Progenitor cell of endocrine pancreas (in vitro differentiated cells): Measurements from ENCODE around the gene ADA. TPM values are rescaled to one million over a fixed set of nuclear protein-coding genes. Genes with fewer than 3 reads are reported as not detected.

Experiments
- DNase-seq: peaks from one replicate; pipeline ENCODE4 v3.0.0; 2021; ENCODE audit warnings: low spot score; ENCODE audit not compliant: unreplicated experiment
- H3K27ac Mint-ChIP-seq: 2 replicates; pipeline ENCODE4 v1.8.0; 2021; ENCODE audit warnings: mild to moderate bottlenecking, moderate library complexity, mixed read lengths
- H3K27me3 Mint-ChIP-seq: 2 replicates; pipeline ENCODE4 v1.8.0; 2021; ENCODE audit warnings: mixed read lengths
- H3K36me3 Mint-ChIP-seq: 2 replicates; pipeline ENCODE4 v1.8.0; 2022; ENCODE audit warnings: mixed read lengths; ENCODE audit not compliant: insufficient read depth
- H3K4me1 Mint-ChIP-seq: 2 replicates; pipeline ENCODE4 v1.8.0; 2021; ENCODE audit warnings: low read depth, mixed read lengths
- H3K4me3 Mint-ChIP-seq: 2 replicates; pipeline ENCODE4 v1.8.0; 2021; ENCODE audit warnings: low read depth, mild to moderate bottlenecking, moderate library complexity, mixed read lengths
- H3K9me3 Mint-ChIP-seq: 2 replicates; pipeline ENCODE4 v1.8.0; 2021; ENCODE audit warnings: low read depth, mixed read lengths
- CTCF ChIP-seq: fragments of 200-600 bp; sonication (generic); IDR thresholded peaks from one replicate; pipeline ENCODE4 v1.5.0; 2021; ENCODE audit warnings: antibody characterized with exemption, mild to moderate bottlenecking; ENCODE audit not compliant: unreplicated experiment
- total RNA-seq: library from RNA; stranded (reverse); gene quantifications from 2 replicates; pipeline ENCODE4 v1.2.1, GENCODE V29; 2021

ADA gene
- total RNA-seq, 1 donor from 2014 or later: 11.4 TPM

DNA sequence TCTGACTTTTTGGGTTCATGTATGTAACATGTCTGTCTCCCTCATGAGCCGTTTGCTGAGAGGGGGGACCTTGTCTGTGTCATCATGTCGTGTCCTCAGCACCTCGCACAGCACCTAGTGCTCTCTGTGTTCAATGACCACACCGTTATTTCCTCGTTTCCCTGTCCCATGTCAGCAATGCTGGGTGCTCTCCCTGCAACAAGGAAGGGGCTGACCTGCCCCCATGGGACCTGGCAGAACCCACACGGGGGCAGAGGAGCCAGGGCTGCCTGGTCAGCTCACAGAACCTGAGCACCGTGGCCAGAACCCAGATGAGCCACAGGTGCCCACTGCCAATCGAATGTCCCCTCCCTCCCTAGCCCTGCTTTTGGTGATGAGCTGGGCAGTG, 7.3 kb downstream of the ADA start:
- Mint-ChIP-seq H3K36me3 (peaks cover 1% of the 10 kb centered on the region), H3K27me3 (peaks cover 3% of the 10 kb centered on the region), H3K4me3 (no peak overlapping the region), H3K4me1 (peaks cover 24% of the 10 kb centered on the region), H3K27ac (no peak overlapping the region), H3K9me3 (no peaks in the 10 kb centered on the region)
- DNase-seq: no peak
- TF ChIP-seq CTCF: no peak

DNA sequence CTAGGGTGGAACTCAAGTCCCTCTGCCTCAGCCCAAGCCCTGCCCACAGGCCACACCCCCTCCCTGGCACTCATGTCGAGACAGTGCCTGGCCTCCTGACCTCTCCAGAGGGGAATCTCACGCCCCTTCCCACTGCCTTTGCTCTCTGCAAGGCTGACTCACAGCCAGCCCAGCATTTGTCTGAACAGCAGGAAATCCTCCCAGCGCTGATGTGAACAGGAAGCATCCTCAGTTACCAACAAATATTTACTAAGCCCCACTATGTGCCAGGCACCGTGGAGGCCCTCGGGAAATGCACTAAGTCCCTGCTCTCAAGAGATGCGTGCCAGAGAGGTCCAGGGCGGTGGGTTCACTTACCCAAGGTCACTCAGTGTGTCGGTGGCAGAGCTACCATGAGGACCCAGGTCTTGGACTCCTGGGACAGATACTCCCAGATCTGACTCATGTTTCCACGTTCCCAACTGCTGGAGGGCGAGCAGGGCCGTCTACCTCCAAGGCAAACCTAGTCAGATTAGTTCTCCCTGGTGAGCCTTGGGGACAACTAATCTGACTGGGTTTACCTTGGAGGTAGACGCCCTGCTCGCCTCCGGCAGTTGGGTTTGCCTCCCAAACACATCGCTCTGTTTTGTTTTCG, 7.8 kb downstream of the ADA start:
- Mint-ChIP-seq H3K36me3 (peaks cover 1% of the 10 kb centered on the region), H3K4me3 (no peak overlapping the region), H3K27ac (peak overlapping the region; percentile 52), H3K9me3 (no peaks in the 10 kb centered on the region), H3K4me1 (peaks cover 24% of the 10 kb centered on the region), H3K27me3 (peaks cover 3% of the 10 kb centered on the region)
- DNase-seq: no peak
- no peak for TF ChIP-seq CTCF

- peak overlapping the region; percentile 89 for H3K27ac Mint-ChIP-seq
- no peak for TF ChIP-seq CTCF
- peaks cover 3% of the 10 kb centered on the region for H3K27me3 Mint-ChIP-seq
- peaks cover 24% of the 10 kb centered on the region for H3K4me1 Mint-ChIP-seq
- H3K9me3 Mint-ChIP-seq: no peaks in the 10 kb centered on the region
- DNase-seq: no peak
- no peak overlapping the region for H3K4me3 Mint-ChIP-seq
- H3K36me3 Mint-ChIP-seq: peaks cover 1% of the 10 kb centered on the region
Observed at GRCh38 chr20:44643154-44643519, 8.4 kb downstream of the ADA start.

GRCh38 chr20:44642203-44643153, 9.0 kb downstream of the ADA start:
- Mint-ChIP-seq H3K27me3 (peaks cover 3% of the 10 kb centered on the region), H3K4me3 (peak overlapping the region; percentile 58), H3K27ac (peak overlapping the region; percentile 89), H3K4me1 (peaks cover 24% of the 10 kb centered on the region), H3K9me3 (no peaks in the 10 kb centered on the region), H3K36me3 (peaks cover 1% of the 10 kb centered on the region)
- peak; percentile 21 for TF ChIP-seq CTCF
- no peak for DNase-seq

- H3K27ac Mint-ChIP-seq: no peak overlapping the region
- H3K27me3 Mint-ChIP-seq: peaks cover 3% of the 10 kb centered on the region
- TF ChIP-seq CTCF: no peak
- no peak for DNase-seq
- no peak overlapping the region for H3K4me3 Mint-ChIP-seq
- peaks cover 1% of the 10 kb centered on the region for H3K36me3 Mint-ChIP-seq
- H3K9me3 Mint-ChIP-seq: no peaks in the 10 kb centered on the region
- peaks cover 24% of the 10 kb centered on the region for H3K4me1 Mint-ChIP-seq
Observed at GRCh38 chr20:44641325-44641724, 10.2 kb downstream of the ADA start.
